GM21619 (cell line): ENCODE results near the gene APOBEC4.
A peak's percentile ranks its signal among the peaks of the same experiment; 100 is the strongest.

ENCODE experiments used
- ATAC-seq: cut with Tn5 transposase; IDR thresholded peaks from one replicate; pipeline ENCODE4 v1.9.1; 2021; ENCODE audit not compliant: unreplicated experiment

The APOBEC4 gene

DNA sequence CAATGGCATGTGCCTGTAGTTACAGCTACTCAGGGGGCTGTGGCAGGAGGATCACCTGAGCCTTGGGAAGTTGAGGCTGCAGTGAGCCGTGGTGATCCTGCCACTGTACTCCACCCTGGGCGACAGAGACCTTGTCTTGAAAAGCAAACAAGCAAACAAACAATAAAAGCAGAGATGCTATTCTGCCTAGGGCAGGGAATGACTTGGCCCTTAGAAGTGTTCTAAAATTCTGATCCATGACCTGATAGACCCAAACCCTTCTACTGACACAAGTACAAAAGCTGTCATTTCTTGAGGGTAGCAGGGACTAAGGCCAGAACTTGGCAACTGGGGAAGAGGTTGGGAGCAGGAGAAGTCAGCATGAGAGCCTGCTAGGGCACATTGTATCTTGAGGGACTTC, 47.2 kb downstream of the APOBEC4 start:
- no peak for ATAC-seq

DNA sequence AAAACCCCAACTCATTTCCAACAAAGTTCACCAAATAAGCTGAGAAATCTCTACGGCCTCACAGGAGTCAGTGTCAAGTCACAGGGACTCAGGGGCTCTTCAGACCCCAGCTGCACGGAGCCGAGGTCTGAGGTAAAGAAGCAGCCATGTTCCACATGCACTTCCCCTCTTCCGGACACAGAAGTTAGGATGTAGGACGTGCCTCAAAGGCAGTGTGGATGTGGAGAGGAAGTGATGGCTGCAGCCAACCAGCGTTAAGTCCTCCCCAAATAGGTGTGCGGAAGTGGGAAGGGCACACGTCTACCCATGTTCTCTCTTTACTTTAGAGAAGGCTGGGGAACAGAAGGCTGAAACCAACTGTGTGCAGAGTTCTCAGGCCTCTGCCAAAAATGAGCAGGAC, 48.3 kb downstream of the APOBEC4 start:
- ATAC-seq, result no peak

GRCh38 chr1:183604038-183604808, 48.9 kb downstream of the APOBEC4 start:
- no peak for ATAC-seq

DNA sequence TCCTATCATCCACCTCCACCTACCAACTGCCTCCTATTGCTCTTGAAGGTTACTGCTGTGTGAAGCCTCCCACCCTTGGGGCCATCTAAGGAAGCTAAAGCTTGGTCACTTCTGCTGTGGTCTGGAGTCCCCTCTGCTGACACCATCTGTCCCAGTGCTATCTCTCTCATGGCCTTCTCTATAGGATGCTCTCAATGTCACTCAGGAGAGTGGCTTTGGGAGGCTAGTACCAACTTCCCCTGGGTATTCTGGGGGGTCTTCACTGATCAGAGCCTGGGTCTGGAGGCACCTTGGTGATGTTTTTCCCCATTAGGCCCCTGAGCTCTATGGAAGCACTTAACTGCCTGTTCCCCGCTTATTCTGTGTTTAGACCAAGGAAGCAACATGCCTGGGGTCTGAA, 50.6 kb downstream of the APOBEC4 start:
- no peak for ATAC-seq

- no peak for ATAC-seq
Observed at GRCh38 chr1:183600634-183601033, 52.5 kb downstream of the APOBEC4 start.

- ATAC-seq, result no peak
Observed at GRCh38 chr1:183600136-183600535, 53.0 kb downstream of the APOBEC4 start.

GRCh38 chr1:183598386-183598785, 54.7 kb downstream of the APOBEC4 start:
- peak; percentile 70 for ATAC-seq

DNA sequence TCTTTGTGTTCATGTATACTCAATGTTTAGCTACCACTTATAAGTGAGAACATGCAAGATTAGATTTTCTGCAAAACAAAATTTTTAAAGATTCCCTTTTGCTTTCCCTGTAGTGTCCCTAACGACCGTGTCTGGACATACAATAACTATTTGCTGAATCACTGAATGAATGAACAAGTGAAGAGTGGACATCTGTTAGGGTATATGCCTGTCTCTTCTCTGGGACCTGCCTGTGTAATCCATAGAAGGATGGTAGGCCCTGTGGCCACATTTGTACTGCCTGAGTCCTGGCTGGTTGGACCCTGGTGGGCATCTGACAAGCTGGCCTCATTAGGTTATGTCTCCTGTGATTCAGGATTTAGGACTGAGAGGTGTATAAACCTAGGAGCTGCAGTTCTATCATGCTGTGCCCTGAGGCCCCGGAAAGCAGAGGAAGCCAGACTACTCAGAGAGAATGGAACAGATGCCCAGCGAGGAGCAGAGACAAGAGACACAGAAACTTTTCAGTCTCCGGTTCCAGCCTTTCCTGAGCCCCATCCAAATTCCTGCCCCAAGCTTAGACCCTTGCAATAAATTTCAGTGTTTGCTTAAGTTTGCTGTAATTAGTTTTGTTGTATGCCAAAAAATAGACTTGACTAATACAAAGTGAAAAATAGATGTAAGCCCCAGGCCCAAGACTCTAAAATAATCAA, 55.3 kb downstream of the APOBEC4 start:
- ATAC-seq, result no peak

DNA sequence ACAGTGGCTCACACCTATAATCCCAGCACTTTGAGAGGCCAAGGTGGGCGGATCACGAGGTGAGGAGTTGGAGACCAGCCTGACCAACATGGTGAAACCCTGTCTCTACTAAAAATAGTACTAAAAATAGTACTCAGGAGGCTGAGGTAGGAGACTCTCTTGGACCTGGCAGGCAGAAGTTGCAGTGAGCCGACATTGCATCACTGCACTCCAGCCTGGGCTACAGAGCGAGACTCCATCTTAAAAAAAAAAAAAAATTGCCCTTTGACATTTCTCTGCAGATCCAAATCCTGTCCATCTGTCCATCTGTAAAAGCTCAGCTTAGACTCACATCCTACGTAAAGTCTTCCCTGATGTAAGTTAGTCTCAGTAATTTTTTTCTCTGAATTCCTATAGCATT, 56.6 kb downstream of the APOBEC4 start:
- ATAC-seq, result no peak
